ENCODE data around the gene DIAPH1.
A peak's percentile ranks its signal among the peaks of the same experiment; 100 is the strongest.

The DIAPH1 gene

DNA sequence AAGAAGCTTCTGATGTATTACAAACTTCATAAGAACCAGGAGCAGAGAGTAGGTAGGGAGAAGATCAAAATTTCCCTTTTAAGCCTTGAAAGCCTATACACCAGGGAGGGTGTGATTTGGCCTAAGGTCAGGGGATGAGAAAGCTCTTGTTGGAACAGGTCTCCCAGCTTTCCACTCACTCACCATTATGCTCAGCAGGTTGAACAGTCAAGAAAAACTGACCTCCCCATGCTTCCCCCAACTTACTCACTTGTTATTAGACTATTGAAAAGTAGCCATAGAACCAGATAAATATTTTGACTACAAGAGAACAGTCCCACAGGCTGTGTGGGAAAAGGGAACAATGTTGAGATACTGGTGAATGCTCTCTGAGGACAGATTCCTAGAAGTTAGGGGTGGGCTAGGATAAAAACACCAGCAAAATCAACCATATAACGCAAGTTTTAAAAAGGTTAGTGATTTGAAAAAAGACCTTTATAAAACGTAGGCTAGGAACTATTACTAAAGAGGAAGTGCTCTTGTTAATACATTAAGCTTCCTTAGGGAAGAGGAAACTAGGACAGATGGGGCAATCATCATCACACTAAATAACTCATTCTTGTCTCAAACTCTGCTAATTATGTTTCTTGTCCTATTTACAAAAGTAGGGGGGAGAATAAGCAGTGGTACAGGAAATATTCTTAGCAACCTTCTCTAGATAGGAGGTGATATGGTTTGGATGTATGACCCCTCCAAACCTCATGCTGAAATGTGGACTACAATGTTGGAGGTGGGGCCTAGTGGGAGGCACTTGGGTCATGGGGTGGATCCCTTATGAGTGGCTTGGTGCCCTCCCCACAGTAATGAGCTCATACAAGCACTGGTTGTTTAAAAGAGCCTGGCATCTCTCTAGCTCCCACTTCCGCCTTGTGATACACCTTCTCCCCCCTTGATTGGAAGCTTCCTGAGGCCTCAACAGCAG lies 98.9 kb downstream of the DIAPH1 start:
- DNase-seq (ENCODE audit: low read depth in 3 of 3): no peak

- DNase-seq (ENCODE audit: low read depth in 3 of 3): no peak
Observed at GRCh38 chr5:141518618-141519015, 100.2 kb downstream of the DIAPH1 start.

DNA sequence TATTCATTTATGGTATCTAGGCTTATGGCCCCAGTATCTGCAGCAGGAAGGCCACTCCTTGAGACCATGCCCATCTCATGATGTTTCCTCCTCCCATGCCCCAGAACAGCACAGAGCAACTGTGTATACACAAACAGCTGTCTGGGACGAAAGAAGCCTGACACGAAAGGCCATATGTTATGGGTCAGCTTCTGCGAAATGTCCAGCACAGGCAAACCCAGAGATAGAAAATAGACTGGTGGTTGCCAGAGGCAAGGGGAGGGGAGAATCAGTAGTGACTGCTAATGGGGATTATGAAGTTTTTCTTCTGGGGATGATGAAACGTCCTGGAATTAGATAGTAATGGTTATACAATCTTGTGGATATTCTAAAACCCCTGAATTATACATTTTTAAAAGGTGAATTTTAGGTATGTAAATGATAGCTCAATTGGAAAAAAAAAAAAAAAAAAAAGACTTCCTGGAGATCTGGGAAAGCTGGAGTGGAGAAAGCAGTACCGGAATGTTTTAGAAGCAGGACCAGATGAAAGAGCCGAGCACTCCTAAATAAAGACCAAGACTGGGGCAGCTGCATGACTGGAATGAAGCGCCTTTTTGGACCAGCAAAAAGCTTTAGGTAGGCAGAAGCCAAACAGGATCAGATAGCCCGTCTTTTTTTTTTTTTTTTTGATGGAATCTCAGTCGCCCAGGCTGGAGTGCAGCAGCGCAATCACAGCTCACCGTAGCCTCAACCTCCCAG lies 100.8 kb downstream of the DIAPH1 start:
- no peak for DNase-seq (ENCODE audit: low read depth in 3 of 3)

GRCh38 chr5:141517312-141517711 lies 101.5 kb downstream of the DIAPH1 start:
- no peak for DNase-seq (ENCODE audit: low read depth in 3 of 3)

- DNase-seq (ENCODE audit: low read depth in 3 of 3): no peak
Observed at GRCh38 chr5:141516672-141517025, 102.2 kb downstream of the DIAPH1 start.

DNA sequence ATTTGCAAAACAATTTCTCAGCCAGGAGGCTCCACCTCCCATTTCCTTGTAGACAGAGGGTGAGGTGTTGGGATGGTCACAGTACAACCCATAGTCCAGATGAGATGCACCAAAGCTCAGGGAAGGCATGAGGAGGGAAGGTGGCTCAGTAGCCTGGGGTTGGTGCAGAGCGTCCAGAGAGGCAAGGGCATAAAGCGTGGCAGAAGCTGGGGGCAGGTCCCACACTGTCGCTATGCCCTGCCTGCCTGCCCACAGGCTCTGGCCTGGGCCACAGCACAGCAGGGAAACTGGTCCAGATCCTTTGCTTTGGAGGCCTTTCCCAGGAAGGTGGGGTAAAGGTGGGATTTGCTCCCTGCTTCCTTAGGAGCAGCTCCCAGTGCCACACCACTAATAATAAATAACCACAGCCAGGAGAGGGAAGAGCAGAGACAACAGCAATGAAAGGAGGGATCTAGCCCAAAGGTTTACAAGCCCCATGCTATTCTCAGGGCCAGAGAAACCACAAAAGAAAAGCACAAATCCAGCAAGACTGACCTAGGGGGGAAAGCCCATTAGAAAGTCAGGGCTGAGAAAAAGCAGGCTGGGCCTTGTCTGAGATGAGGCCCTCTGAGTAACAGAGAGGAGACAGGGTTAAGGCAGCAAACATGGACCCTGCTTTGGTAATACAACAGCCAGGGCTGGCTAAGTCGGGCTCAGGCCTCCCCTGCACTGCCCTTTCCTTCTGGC lies 102.7 kb downstream of the DIAPH1 start:
- DNase-seq (ENCODE audit: low read depth in 3 of 3): no peak

DNA sequence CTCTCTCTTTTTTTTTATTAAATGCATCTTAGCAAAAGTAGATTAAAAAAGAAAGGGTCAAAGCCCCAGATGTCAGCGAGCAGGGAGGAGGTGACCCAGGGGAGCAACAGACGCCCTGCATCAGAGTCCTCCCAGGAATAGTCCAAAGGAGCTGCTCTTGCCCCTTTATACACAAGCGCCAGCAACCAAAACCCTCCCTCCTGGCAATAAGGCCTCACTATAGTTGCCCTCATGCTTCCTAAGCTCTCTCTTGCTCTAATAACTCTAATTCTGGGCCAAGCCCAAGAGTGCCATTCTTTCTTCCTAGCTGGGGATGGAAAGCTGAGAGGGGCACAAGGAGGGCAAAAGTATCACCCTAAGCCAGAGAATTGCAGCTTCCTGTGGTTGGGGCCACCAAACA lies 103.7 kb downstream of the DIAPH1 start:
- DNase-seq (ENCODE audit: low read depth in 3 of 3): no peak

DNA sequence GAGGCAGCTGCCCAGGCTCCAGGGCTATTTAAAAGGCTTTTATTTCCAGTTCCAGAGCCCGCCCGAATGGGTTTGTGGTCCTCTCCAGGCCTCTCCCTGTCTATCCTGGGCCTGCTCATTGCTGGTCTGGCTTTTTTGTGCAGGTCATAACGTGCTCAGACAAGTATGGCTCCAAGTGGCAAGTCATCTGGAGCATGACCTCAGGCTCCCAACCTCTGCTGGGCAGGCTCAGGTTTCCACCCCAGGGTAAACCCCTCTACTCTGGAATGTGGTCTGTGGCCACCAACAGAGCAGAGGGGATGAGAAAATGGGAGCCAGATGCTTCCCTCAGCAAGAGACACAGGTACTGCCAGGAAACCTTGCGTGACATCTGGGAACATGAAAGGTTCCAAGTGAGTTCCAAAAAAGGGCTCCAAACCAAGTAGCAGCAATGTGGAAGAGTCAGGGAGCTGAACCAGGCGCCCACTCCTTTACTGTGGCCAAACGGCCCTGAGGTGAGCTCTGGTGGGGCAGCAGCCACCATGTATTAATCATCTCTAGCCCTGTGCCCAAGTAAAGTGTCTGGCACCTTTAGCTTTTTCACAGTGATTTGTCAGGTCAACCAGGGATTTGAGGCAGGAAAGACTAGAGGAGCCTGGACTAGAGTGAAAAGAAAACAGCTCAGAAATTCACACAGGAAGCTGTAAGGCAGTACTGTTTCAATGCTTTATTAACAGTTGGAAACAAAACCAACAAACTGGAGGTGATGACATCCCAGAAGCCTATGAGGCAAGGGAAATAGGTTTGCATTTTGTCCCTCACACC lies 104.3 kb downstream of the DIAPH1 start:
- DNase-seq (ENCODE audit: low read depth in 3 of 3): no peak

- DNase-seq (ENCODE audit: low read depth in 3 of 3): peak; percentile 43 to 73 (median 55)
Observed at GRCh38 chr5:141513627-141514329, 105.0 kb downstream of the DIAPH1 start.

DNA sequence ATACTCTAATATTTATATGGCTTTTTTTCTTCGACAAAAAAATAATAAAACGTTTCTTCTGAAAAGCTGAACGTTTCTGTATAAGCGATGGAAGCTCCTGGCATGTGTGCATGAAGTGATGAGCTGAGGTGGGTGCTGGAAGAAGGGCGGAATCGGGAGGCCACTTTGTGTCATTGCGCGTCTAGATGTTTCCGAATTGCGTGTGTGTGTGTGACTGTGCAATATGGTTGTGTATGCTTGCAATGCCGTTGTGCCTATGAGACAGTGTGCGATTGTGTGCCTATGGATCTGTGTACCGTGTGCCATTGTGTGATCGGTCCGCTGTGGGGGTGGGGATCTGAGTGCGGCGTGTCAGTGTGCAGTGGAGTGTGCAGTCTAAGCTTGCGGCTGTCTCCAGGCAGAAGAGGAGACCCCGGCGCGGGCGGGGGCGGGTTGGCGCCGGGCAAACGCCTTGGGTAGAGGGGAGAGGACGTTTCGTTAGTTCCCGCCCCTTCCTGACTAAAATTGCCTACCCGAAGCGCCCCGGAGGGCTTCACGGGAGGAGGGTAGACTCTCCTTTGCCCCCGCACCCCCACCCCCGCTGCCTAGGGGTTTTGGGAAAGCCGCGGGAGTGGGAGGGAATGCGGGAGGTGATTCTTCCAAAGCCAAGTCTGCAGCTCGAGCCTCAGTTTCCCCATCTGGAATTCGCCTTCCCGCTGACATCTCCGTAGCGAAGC lies 105.7 kb downstream of the DIAPH1 start:
- DNase-seq (ENCODE audit: low read depth in 3 of 3): peak in 1 of 3 experiments; percentile 28

GRCh38 chr5:141512390-141512910 lies 106.3 kb downstream of the DIAPH1 start:
- DNase-seq (ENCODE audit: low read depth in 3 of 3): peak; percentile 69 to 88 (median 73)

DNA sequence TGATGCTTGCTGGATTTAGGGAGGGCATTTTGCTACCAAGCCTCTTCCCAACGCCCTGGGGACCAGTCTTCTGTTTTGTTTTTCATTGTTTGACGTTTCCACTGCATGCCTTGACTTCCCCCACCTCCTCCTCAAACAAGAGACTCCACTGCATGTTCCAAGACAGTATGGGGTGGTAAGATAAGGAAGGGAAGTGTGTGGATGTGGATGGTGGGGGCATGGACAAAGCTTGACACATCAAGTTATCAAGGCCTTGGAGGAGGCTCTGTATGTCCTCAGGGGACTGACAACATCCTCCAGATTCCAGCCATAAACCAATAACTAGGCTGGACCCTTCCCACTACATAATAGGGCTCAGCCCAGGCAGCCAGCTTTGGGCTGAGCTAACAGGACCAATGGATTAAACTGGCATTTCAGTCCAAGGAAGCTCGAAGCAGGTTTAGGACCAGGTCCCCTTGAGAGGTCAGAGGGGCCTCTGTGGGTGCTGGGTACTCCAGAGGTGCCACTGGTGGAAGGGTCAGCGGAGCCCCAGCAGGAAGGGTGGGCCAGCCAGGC lies 107.0 kb downstream of the DIAPH1 start:
- DNase-seq (ENCODE audit: low read depth in 3 of 3): no peak

- no peak for DNase-seq (ENCODE audit: low read depth in 3 of 3)
Observed at GRCh38 chr5:141510850-141511601, 107.8 kb downstream of the DIAPH1 start.

DNA sequence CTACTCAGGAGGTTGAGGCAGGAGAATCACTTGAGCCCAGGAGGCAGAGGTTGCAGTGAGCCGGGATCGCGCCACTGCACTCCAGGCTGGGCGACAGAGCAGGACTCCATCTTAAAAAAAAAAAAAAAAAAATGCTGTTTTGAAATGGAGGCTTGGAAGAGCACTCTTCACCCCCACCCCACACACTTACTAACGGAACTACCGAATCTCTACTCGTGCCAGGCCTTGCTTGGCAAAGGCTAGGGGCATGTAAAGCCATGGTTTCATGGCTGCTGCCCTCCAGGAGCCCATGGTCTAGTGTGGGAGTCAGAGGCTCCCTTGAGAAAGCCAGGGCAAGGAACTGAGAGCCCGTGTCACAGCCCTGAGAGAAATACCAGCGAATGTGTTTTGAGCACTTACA lies 108.6 kb downstream of the DIAPH1 start:
- DNase-seq (ENCODE audit: low read depth in 3 of 3): no peak

DNA sequence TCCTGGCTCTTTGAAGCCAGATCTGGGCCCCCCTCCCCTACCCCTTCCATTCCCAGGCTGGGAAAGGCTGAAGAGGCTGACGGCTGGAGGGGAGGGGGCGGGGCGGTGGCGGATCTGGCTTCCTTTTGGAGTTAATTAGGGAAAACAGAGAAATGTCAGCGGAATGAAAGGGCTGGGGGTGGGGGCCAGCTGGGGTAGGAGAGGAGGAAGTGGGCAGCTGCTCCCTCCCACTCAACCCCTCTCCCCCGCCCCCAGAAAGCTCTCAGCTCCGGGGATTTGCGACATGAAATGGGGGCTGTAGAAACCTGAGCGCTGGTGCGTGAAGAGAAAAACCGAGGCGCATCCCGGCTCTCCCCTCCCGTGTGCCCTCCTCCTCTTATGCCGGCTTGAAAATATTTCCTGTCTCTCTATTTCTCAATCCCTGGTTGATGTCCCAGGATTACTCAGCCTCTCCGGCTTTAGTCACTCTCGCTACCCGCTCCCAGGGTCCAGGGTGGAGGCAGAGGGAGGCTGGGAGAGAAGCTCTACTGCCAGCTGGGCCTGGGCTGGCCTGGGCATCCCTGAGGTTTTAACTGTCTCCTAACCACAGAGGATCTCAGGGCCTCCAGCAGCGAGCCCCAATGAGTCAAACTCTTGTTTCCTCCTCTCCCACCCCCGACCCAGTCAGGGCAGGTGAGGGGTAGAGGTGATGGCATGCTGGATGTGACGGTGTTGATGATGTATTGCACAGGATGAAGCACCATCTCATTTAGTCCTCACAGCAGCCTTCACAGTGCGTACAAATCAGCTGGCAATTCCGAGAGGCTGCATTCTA lies 109.8 kb downstream of the DIAPH1 start:
- DNase-seq (ENCODE audit: low read depth in 3 of 3): no peak

- DNase-seq (ENCODE audit: low read depth in 3 of 3): no peak
Observed at GRCh38 chr5:141508440-141508797, 110.4 kb downstream of the DIAPH1 start.

GRCh38 chr5:141507387-141508091 lies 111.3 kb downstream of the DIAPH1 start:
- DNase-seq (ENCODE audit: low read depth in 3 of 3): no peak
